Parathyroid adenoma (tissue), 2 donors: Measurements from ENCODE around the gene BEST2.

Experiments used
- H2AFZ ChIP-seq: fragments of 300-600 bp; sonication (generic); one replicate; pipeline ENCODE4 v1.7.0; 2017; ENCODE audit warnings: antibody characterized with exemption, mild to moderate bottlenecking
- H3K27ac ChIP-seq: fragments of 300-600 bp; sonication (generic); one replicate; pipeline ENCODE4 v1.7.0; 2017
- H3K27me3 ChIP-seq: fragments of 300-600 bp; sonication (generic); one replicate; pipeline ENCODE4 v1.7.0; 2017; ENCODE audit warnings: low read length; ENCODE audit not compliant: control insufficient read depth, insufficient read depth
- H3K36me3 ChIP-seq: fragments of 300-600 bp; sonication (generic); one replicate; pipeline ENCODE4 v1.7.0; 2017; ENCODE audit warnings: low read length; ENCODE audit not compliant: control insufficient read depth, insufficient read depth
- H3K4me1 ChIP-seq: fragments of 300-600 bp; sonication (generic); one replicate; pipeline ENCODE4 v1.7.0; 2017; ENCODE audit warnings: control low read depth
- H3K4me2 ChIP-seq: fragments of 300-600 bp; sonication (generic); one replicate; pipeline ENCODE4 v1.7.0; 2017; ENCODE audit warnings: low read length
- H3K4me3 ChIP-seq: fragments of 300-600 bp; sonication (generic); one replicate; pipeline ENCODE4 v1.7.0; 2017; ENCODE audit warnings: low read depth, low read length
- H3K79me2 ChIP-seq: fragments of 300-600 bp; sonication (generic); one replicate; pipeline ENCODE4 v1.7.0; 2017; ENCODE audit warnings: control low read depth
- H3K9ac ChIP-seq: fragments of 300-600 bp; sonication (generic); one replicate; pipeline ENCODE4 v1.7.0; 2017; ENCODE audit warnings: mild to moderate bottlenecking
- H3K9me3 ChIP-seq: fragments of 300-600 bp; sonication (generic); one replicate; pipeline ENCODE4 v1.7.0; 2017; ENCODE audit warnings: low read length; ENCODE audit not compliant: control insufficient read depth
- CTCF ChIP-seq: fragments of 300-600 bp; sonication (generic); IDR thresholded peaks from one replicate; pipeline ENCODE4 v1.7.0; 2017; ENCODE audit warnings: antibody characterized with exemption, mild to moderate bottlenecking
- donor health status: primary hyperparathyroidism.

BEST2 gene

GRCh38 chr19:12727745-12728433 lies 23.7 kb upstream of the BEST2 start:
- Histone ChIP-seq H3K27me3 (no peaks in the 10 kb centered on the region), H3K27ac (no peak overlapping the region), H3K9me3 (no peaks in the 10 kb centered on the region), H3K79me2 (peaks cover 17% of the 10 kb centered on the region), H3K4me1 (peaks cover 17% of the 10 kb centered on the region), H3K36me3 (no peaks in the 10 kb centered on the region), H3K4me3 (no peak overlapping the region), H3K4me2 (no peak overlapping the region), H3K9ac (no peak overlapping the region), H2AFZ (no peak overlapping the region)
- TF ChIP-seq CTCF = no peak

- Histone ChIP-seq H3K4me1 (peaks cover 4% of the 10 kb centered on the region), H3K27me3 (no peaks in the 10 kb centered on the region), H3K27ac (no peak overlapping the region), H3K9ac (no peak overlapping the region), H3K9me3 (no peaks in the 10 kb centered on the region), H3K36me3 (no peaks in the 10 kb centered on the region), H3K4me3 (no peak overlapping the region), H3K4me2 (no peak overlapping the region), H3K79me2 (peaks cover 29% of the 10 kb centered on the region), H2AFZ (no peak overlapping the region)
- TF ChIP-seq CTCF = no peak
Observed at GRCh38 chr19:12730064-12730463, 21.5 kb upstream of the BEST2 start.

GRCh38 chr19:12731337-12731736 lies 20.3 kb upstream of the BEST2 start:
- H3K4me3 ChIP-seq = no peak overlapping the region
- H3K4me1 ChIP-seq = peaks cover 5% of the 10 kb centered on the region
- H3K9me3 ChIP-seq = no peaks in the 10 kb centered on the region
- H3K4me2 ChIP-seq = no peak overlapping the region
- peaks cover 29% of the 10 kb centered on the region for H3K79me2 ChIP-seq
- no peak overlapping the region for H3K27ac ChIP-seq
- H3K9ac ChIP-seq = no peak overlapping the region
- no peaks in the 10 kb centered on the region for H3K36me3 ChIP-seq
- H2AFZ ChIP-seq = no peak overlapping the region
- no peaks in the 10 kb centered on the region for H3K27me3 ChIP-seq
- no peak for TF ChIP-seq CTCF

- no peaks in the 10 kb centered on the region for H3K27me3 ChIP-seq
- no peaks in the 10 kb centered on the region for H3K36me3 ChIP-seq
- peaks cover 12% of the 10 kb centered on the region for H3K4me1 ChIP-seq
- no peaks in the 10 kb centered on the region for H3K9me3 ChIP-seq
- H3K27ac ChIP-seq = peak overlapping the region; percentile 84
- H3K79me2 ChIP-seq = peaks cover 37% of the 10 kb centered on the region
- peak overlapping the region; percentile 79 for H2AFZ ChIP-seq
- peak overlapping the region; percentile 96 for H3K4me3 ChIP-seq
- peak overlapping the region; percentile 49 for H3K9ac ChIP-seq
- TF ChIP-seq CTCF = peak; percentile 16
- peak overlapping the region; percentile 58 for H3K4me2 ChIP-seq
Observed at GRCh38 chr19:12733369-12734214, 18.0 kb upstream of the BEST2 start.
